A549 (cell line): Measurements from ENCODE around the gene HSD17B4. TPM values are rescaled to one million over a fixed set of nuclear protein-coding genes. Genes with fewer than 3 reads are reported as not detected.

ENCODE experiments used
- ATAC-seq, 2 experiments: fragments of 200-7000 bp in 1 of 2; fragments of >200 bp in 1 of 2; cut with Nextera tagmentation in 1 of 2; cut with Tn5 transposase in 1 of 2; 3 replicates each; pipeline versions ENCODE4 v1.8.0 to v1.9.1; 2018 to 2020; ENCODE audit warnings: mild to moderate bottlenecking in 1 of 2, moderate library complexity in 1 of 2
- CTCF ChIA-PET: fragments of 300-600 bp; sonication (Branson Sonifier 250); formaldehyde crosslinking; extraction: SDS; loops from one replicate; lab custom pipeline; 2021; ENCODE audit warnings: antibody characterized with exemption, inconsistent platforms; lab: Yijun Ruan, JAX
- POLR2A ChIA-PET: fragments of 350-600 bp; formaldehyde crosslinking; extraction: SDS; loops from one replicate; lab custom pipeline; 2021; ENCODE audit warnings: antibody characterized with exemption, inconsistent platforms; lab: Yijun Ruan, JAX
- DNase-seq, 2 experiments: peaks; one replicate each; pipeline versions ENCODE4 v3.0.0 to v3.0.0-alpha.2; 2011 to 2016; ENCODE audit warnings: low read depth in 1 of 2, low spot score in 1 of 2
- FAIRE-seq: peaks from 2 replicates; lab custom pipeline; 2011; peaks lifted over from hg19 to GRCh38; lab: Jason Lieb, UNC
- H3K27ac ChIP-seq, 2 experiments: fragments of >200 bp; sonication (Bioruptor Twin); formaldehyde crosslinking; 3 replicates each; pipeline ENCODE4 v1.5.1; 2016 to 2017
- H3K4me1 ChIP-seq: fragments of >200 bp; sonication (Bioruptor Twin); formaldehyde crosslinking; 3 replicates; pipeline ENCODE4 v1.6.1; 2016
- H3K4me2 ChIP-seq: fragments of >200 bp; sonication (Bioruptor Twin); formaldehyde crosslinking; 3 replicates; pipeline ENCODE4 v1.6.1; 2016
- H3K4me3 ChIP-seq: fragments of >200 bp; sonication (Bioruptor Twin); formaldehyde crosslinking; 3 replicates; pipeline ENCODE4 v1.5.1; 2016
- H3K9me3 ChIP-seq: fragments of >200 bp; sonication (Bioruptor Twin); formaldehyde crosslinking; 3 replicates; pipeline ENCODE4 v1.6.1; 2016
- BHLHE40 ChIP-seq: IDR thresholded peaks from 2 replicates; pipeline ENCODE4 v1.6.1; 2012; ENCODE audit warnings: low read depth, low read length, inconsistent platforms
- CEBPB ChIP-seq, 2 experiments: fragments of >200 bp in 1 of 2; sonication (Bioruptor Twin) in 1 of 2; formaldehyde crosslinking in 1 of 2; IDR thresholded peaks; 2 replicates each; pipeline ENCODE4 v1.6.1; 2012 to 2016
- EHMT2 ChIP-seq: fragments of 200-600 bp; sonication (generic); IDR thresholded peaks from 2 replicates; pipeline ENCODE4 v1.6.1; 2016; ENCODE audit warnings: antibody characterized with exemption, low read depth, mild to moderate bottlenecking, moderate library complexity
- NFE2L2 ChIP-seq: fragments of 150-350 bp; conservative IDR thresholded peaks from 2 replicates; pipeline ENCODE4 v1.6.1; 2014; ENCODE audit warnings: low read length
- RNF2 ChIP-seq: fragments of 200-600 bp; sonication (generic); IDR thresholded peaks from 2 replicates; pipeline ENCODE4 v1.6.1; 2016; ENCODE audit warnings: low read depth, mild to moderate bottlenecking, antibody characterized with exemption, moderate library complexity, borderline replicate concordance
- WGBS: methylation state at CpG from one replicate; pipeline ENCODE4 v1.1.6; 2017; ENCODE audit errors: missing lambda C conversion rate; 5-methylcytosine and 5-hydroxymethylcytosine counted together
- polyA plus RNA-seq, 4 experiments: library from polyadenylated mRNA; depleted of rRNA in 3 of 4; stranded (reverse); fragments of >200 nt; fragmentation: RNase III in 1 of 4; extraction: RNeasy Plus Mini Kit Qiagen cat#74134 plus additional on column Dnase treatment in 1 of 4; gene quantifications; 2 replicates in 3 of 4; 3 replicates in 1 of 4; pipeline ENCODE4 v1.2.3, GENCODE V29; 2011 to 2017
- small RNA-seq, 6 experiments: library from RNA; depleted of rRNA; stranded (forward); fragments of <200 nt; gene quantifications; one replicate each; pipeline ENCODE3, GENCODE V24; 2012

Gene HSD17B4
- polyA plus RNA-seq, 2 of the 4 experiments (the other 2 are of a cell fraction) = 121 to 135 TPM

DNA sequence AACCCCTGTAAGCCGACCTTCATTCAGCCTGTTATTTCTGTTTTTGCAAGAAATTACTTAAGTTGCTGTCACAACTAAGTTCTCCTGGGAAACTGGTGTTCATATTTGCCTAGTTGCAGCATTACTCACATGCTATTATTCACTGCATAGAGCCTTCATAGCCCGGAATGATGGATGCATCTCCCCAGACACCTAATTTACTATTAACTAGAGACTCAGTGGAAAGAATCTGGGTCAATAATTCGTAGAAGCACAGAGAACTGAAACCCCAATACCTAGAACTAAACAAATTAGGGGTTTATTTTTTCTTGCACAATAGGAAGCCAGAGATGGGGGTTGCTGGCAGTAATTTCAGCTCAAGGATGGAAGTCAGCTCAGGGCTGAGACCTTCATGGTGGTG is 131.4 kb downstream of the HSD17B4 start:
- POLR2A ChIA-PET = no interaction called here
- TF ChIP-seq RNF2 = no peak
- TF ChIP-seq CEBPB (IDR thresholded peaks at IDR 0.05) = no peak
- TF ChIP-seq BHLHE40 = no peak
- no peak for TF ChIP-seq NFE2L2
- no peak for TF ChIP-seq EHMT2

More for the DNA sequence above, 131.4 kb downstream of the HSD17B4 start:
- ATAC-seq (no peak), DNase-seq (no peak), FAIRE-seq (no peak)
- 2% methylated on average over 3 of the region's 3 CpGs for WGBS
- Histone ChIP-seq H3K4me1 (no peaks in the 10 kb centered on the region), H3K4me3 (no peak overlapping the region), H3K4me2 (no peak overlapping the region), H3K27ac (no peak overlapping the region), H3K9me3 (no peaks in the 10 kb centered on the region)
- CTCF ChIA-PET = no interaction called here

Small RNA genes lying within 50 kb of the gene (small RNA-seq; reads per million reads assigned to genes)
- gene RNA5SP190 = 0 to 1.0 (median 0.38) reads per million in 6 experiments

Other genes with a start within 250 kb of the HSD17B4 start
- 30.3 and 35.7 TPM in 2 replicates for gene TNFAIP8, start 96.5 kb upstream of the HSD17B4 start, polyA plus RNA-seq (2011; rRNA removed)
- 33.4 to 35.0 TPM (median 34.9 TPM) in 3 replicates for gene TNFAIP8, start 96.5 kb upstream of the HSD17B4 start, polyA plus RNA-seq (2017; fragmentation: RNase III; extraction: RNeasy Plus Mini Kit Qiagen cat#74134 plus additional on column Dnase treatment)
- not detected in 2 replicates for gene FAM170A, start 177.1 kb downstream of the HSD17B4 start, polyA plus RNA-seq (2011; rRNA removed)
- gene FAM170A, start 177.1 kb downstream of the HSD17B4 start, polyA plus RNA-seq (2017; fragmentation: RNase III; extraction: RNeasy Plus Mini Kit Qiagen cat#74134 plus additional on column Dnase treatment) = not detected in 3 replicates